H1 (cell line): ENCODE measurements around the gene AGBL1. TPM values are rescaled to one million over a fixed set of nuclear protein-coding genes. Genes with fewer than 3 reads are reported as not detected.

Experiments used
- CTCF ChIA-PET: fragments of 300-600 bp; sonication (Branson Sonifier 250); formaldehyde crosslinking; loops from one replicate; lab custom pipeline; 2021; ENCODE audit not compliant: partially characterized antibody; lab: Charles Lee
- POLR2A ChIA-PET: fragments of 300-600 bp; sonication (Branson Sonifier 250); formaldehyde crosslinking; loops from one replicate; lab custom pipeline; 2021; ENCODE audit warnings: inconsistent platforms; ENCODE audit not compliant: partially characterized antibody; lab: Charles Lee
- DNase-seq, 2 experiments: peaks; one replicate each; pipeline versions ENCODE4 v3.0.0 to v3.0.0-alpha.2; 2010 to 2022; ENCODE audit warnings: low spot score in 2 of 2, low read depth in 1 of 2, mixed read lengths in 1 of 2
- FAIRE-seq: peaks from 2 replicates; lab custom pipeline; 2011; peaks lifted over from hg19 to GRCh38; lab: Jason Lieb, UNC
- H2AFZ ChIP-seq: 2 replicates; pipeline ENCODE4 v1.8.1; 2012; ENCODE audit warnings: low read length, inconsistent platforms
- H2AK5ac ChIP-seq: 2 replicates; pipeline ENCODE4 v1.6.1; 2013; ENCODE audit warnings: low read depth, low read length
- H2BK120ac ChIP-seq: replicated peaks from 2 replicates; pipeline ENCODE3; 2013; ENCODE audit warnings: low read depth, low read length, inconsistent platforms
- H2BK12ac ChIP-seq: 2 replicates; pipeline ENCODE4 v1.6.1; 2013; ENCODE audit warnings: low read depth, low read length
- H2BK15ac ChIP-seq: 2 replicates; pipeline ENCODE4 v1.6.1; 2013; ENCODE audit warnings: low read length
- H2BK20ac ChIP-seq: 2 replicates; pipeline ENCODE4 v1.6.1; 2013; ENCODE audit warnings: low read length
- H2BK5ac ChIP-seq: 2 replicates; pipeline ENCODE4 v1.6.1; 2013; ENCODE audit warnings: low read depth, low read length
- H3K14ac ChIP-seq: 2 replicates; pipeline ENCODE4 v1.6.1; 2013; ENCODE audit warnings: inconsistent platforms; ENCODE audit not compliant: insufficient read length
- H3K18ac ChIP-seq: 2 replicates; pipeline ENCODE4 v1.6.1; 2013; ENCODE audit warnings: low read length; ENCODE audit errors: extremely low read depth
- H3K23ac ChIP-seq: 2 replicates; pipeline ENCODE4 v1.6.1; 2013; ENCODE audit warnings: inconsistent platforms; ENCODE audit not compliant: insufficient read length
- H3K23me2 ChIP-seq: 2 replicates; pipeline ENCODE4 v1.6.1; 2013; ENCODE audit warnings: low read depth, low read length
- H3K27ac ChIP-seq: 2 replicates; pipeline ENCODE4 v1.6.1; 2011; ENCODE audit warnings: low read depth, low read length, inconsistent platforms
- H3K27me3 ChIP-seq, 4 experiments: replicated peaks in 1 of 4; 1 replicate in 1 of 4; 2 replicates in 3 of 4; pipeline versions ENCODE4 v1.6.1 to v1.8.1; 2011 to 2013; ENCODE audit warnings: low read length in 3 of 4, mild to moderate bottlenecking in 3 of 4, inconsistent platforms in 2 of 4, mixed read lengths in 2 of 4, moderate library complexity in 1 of 4; ENCODE audit not compliant: control insufficient read depth in 3 of 4, insufficient read depth in 3 of 4; ENCODE audit errors: extremely low read depth in 1 of 4
- H3K36me3 ChIP-seq, 4 experiments: 2 replicates each; pipeline versions ENCODE4 v1.6.1 to v1.8.1; 2011 to 2013; ENCODE audit warnings: mild to moderate bottlenecking in 4 of 4, low read length in 3 of 4, moderate library complexity in 2 of 4, control low read depth in 1 of 4, inconsistent platforms in 1 of 4; ENCODE audit not compliant: insufficient read depth in 4 of 4, control insufficient read depth in 2 of 4
- H3K4ac ChIP-seq: replicated peaks from 2 replicates; pipeline ENCODE3; 2013; ENCODE audit warnings: low read length, low read depth, mixed read lengths, inconsistent platforms; ENCODE audit not compliant: insufficient read length
- H3K4me1 ChIP-seq, 4 experiments: replicated peaks in 1 of 4; 1 replicate in 1 of 4; 2 replicates in 3 of 4; pipeline versions ENCODE4 v1.6.1 to v1.8.1; 2011 to 2013; ENCODE audit warnings: low read length in 3 of 4, inconsistent platforms in 2 of 4, mixed read lengths in 1 of 4; ENCODE audit not compliant: insufficient read depth in 4 of 4, control insufficient read depth in 3 of 4
- H3K4me2 ChIP-seq, 2 experiments: 2 replicates each; pipeline versions ENCODE4 v1.6.1 to v1.8.1; 2011 to 2013; ENCODE audit warnings: low read depth in 2 of 2, low read length in 2 of 2, control low read depth in 1 of 2, inconsistent platforms in 1 of 2, mild to moderate bottlenecking in 1 of 2; ENCODE audit not compliant: insufficient read depth in 1 of 2
- H3K4me3 ChIP-seq, 4 experiments: fragments of 200-600, 300-600 bp in 1 of 4; sonication (generic), shearing (Covaris generic), sonication (Bioruptor Twin) in 1 of 4; 2 replicates each; pipeline versions ENCODE4 v1.5.1 to v1.8.1; 2011 to 2016; ENCODE audit warnings: low read length in 4 of 4, low read depth in 3 of 4, control low read depth in 2 of 4, inconsistent platforms in 2 of 4, mild to moderate bottlenecking in 2 of 4, mixed read lengths in 1 of 4, moderate library complexity in 1 of 4; ENCODE audit not compliant: insufficient read depth in 2 of 4; ENCODE audit errors: extremely low read depth in 1 of 4
- H3K56ac ChIP-seq: replicated peaks from 2 replicates; pipeline ENCODE3; 2013; ENCODE audit warnings: low read depth, mild to moderate bottlenecking, mixed read lengths, low read length, inconsistent platforms; ENCODE audit not compliant: insufficient read length
- H3K79me1 ChIP-seq: 2 replicates; pipeline ENCODE4 v1.6.1; 2013; ENCODE audit warnings: low read depth, low read length, control low read depth
- H3K79me2 ChIP-seq, 2 experiments: 2 replicates each; pipeline versions ENCODE4 v1.6.1 to v1.8.1; 2012 to 2013; ENCODE audit warnings: low read length in 2 of 2, mild to moderate bottlenecking in 2 of 2, inconsistent platforms in 1 of 2; ENCODE audit not compliant: insufficient read depth in 2 of 2, control insufficient read depth in 1 of 2
- H3K9ac ChIP-seq, 4 experiments: replicated peaks in 1 of 4; 1 replicate in 1 of 4; 2 replicates in 3 of 4; pipeline versions ENCODE4 v1.6.1 to v1.8.1; 2011 to 2013; ENCODE audit warnings: low read depth in 3 of 4, low read length in 3 of 4, control low read depth in 2 of 4, mild to moderate bottlenecking in 2 of 4, moderate library complexity in 2 of 4, inconsistent platforms in 1 of 4; ENCODE audit errors: extremely low read depth in 1 of 4
- H3K9me3 ChIP-seq, 2 experiments: 2 replicates each; pipeline versions ENCODE4 v1.6.1 to v1.8.1; 2012 to 2013; ENCODE audit warnings: mild to moderate bottlenecking in 2 of 2, moderate library complexity in 2 of 2, control low read depth in 1 of 2, inconsistent platforms in 1 of 2, low read depth in 1 of 2, low read length in 1 of 2, mixed read lengths in 1 of 2; ENCODE audit not compliant: insufficient read depth in 2 of 2
- H4K20me1 ChIP-seq, 2 experiments: replicated peaks in 1 of 2; 2 replicates each; pipeline versions ENCODE3 to v1.8.1; 2011 to 2013; ENCODE audit warnings: inconsistent platforms in 2 of 2, low read length in 2 of 2, mild to moderate bottlenecking in 1 of 2; ENCODE audit not compliant: insufficient read depth in 2 of 2, control insufficient read depth in 1 of 2
- H4K5ac ChIP-seq: 2 replicates; pipeline ENCODE4 v1.6.1; 2013; ENCODE audit warnings: low read length, low read depth, mixed read lengths, inconsistent platforms; ENCODE audit not compliant: insufficient read length
- H4K8ac ChIP-seq: 2 replicates; pipeline ENCODE4 v1.8.0; 2013; ENCODE audit warnings: mild to moderate bottlenecking, moderate library complexity, low read length, inconsistent platforms; ENCODE audit not compliant: insufficient read depth; ENCODE audit errors: extremely low read depth
- H4K91ac ChIP-seq: replicated peaks from 2 replicates; pipeline ENCODE3; 2013; ENCODE audit warnings: low read length, mixed read lengths, inconsistent platforms; ENCODE audit not compliant: insufficient read length
- ASH2L ChIP-seq: fragments of 200-600, 300-600 bp; sonication (generic); IDR thresholded peaks from one replicate; pipeline ENCODE4 v1.7.1; 2017; ENCODE audit warnings: low read length
- EZH2 ChIP-seq: fragments of 200-600 bp; sonication (generic); IDR thresholded peaks from 2 replicates; pipeline ENCODE4 v1.7.1; 2012; ENCODE audit warnings: low read depth, mild to moderate bottlenecking, moderate library complexity, low read length, inconsistent platforms; ENCODE audit not compliant: severe bottlenecking
- GABPA ChIP-seq: IDR thresholded peaks from 2 replicates; pipeline ENCODE4 v1.6.1; 2011; ENCODE audit warnings: mild to moderate bottlenecking, low read length, moderate library complexity, borderline replicate concordance; ENCODE audit not compliant: insufficient read depth
- HDAC6 ChIP-seq: IDR thresholded peaks from one replicate; pipeline ENCODE4 v1.7.1; 2012; ENCODE audit warnings: low read depth, mild to moderate bottlenecking, inconsistent platforms, low read length, moderate library complexity
- MAFK ChIP-seq: IDR thresholded peaks from 2 replicates; pipeline ENCODE4 v1.6.1; 2012; ENCODE audit warnings: low read depth, mild to moderate bottlenecking, improper control_type of control experiment, low read length
- NRF1 ChIP-seq: IDR thresholded peaks from 2 replicates; pipeline ENCODE4 v1.6.1; 2011; ENCODE audit warnings: mild to moderate bottlenecking, low read depth, low read length, improper control_type of control experiment
- PHF8 ChIP-seq: fragments of 200-600 bp; sonication (generic); conservative IDR thresholded peaks from 2 replicates; pipeline ENCODE4 v1.7.1; 2012; ENCODE audit warnings: low read depth, mild to moderate bottlenecking, inconsistent platforms, low read length, moderate library complexity
- POU5F1 ChIP-seq: IDR thresholded peaks from 2 replicates; pipeline ENCODE4 v1.6.1; 2011; ENCODE audit warnings: low read depth, mild to moderate bottlenecking, low read length, moderate library complexity
- RAD21 ChIP-seq, 2 experiments: IDR thresholded peaks in 1 of 2; conservative IDR thresholded peaks in 1 of 2; 2 replicates each; pipeline ENCODE4 v1.6.1; 2011; ENCODE audit warnings: low read depth in 2 of 2, low read length in 2 of 2, improper control_type of control experiment in 1 of 2, inconsistent platforms in 1 of 2, mild to moderate bottlenecking in 1 of 2, moderate library complexity in 1 of 2
- TBP ChIP-seq: IDR thresholded peaks from 2 replicates; pipeline ENCODE4 v1.6.1; 2011; ENCODE audit warnings: low read depth, low read length, improper control_type of control experiment
- polyA plus RNA-seq, 7 experiments: library from polyadenylated mRNA; depleted of rRNA in 3 of 7; stranded (reverse) in 5 of 7; unstranded in 2 of 7; fragments of >200 nt in 5 of 7; fragments of 200-250 nt in 2 of 7; gene quantifications; 1 replicate in 5 of 7; 2 replicates in 1 of 7; 4 replicates in 1 of 7; pipeline versions ENCODE4 v1.2.1 to v1.2.3, GENCODE V29; 2011 to 2013; ENCODE audit warnings: missing spikeins in 2 of 7, mixed read lengths in 2 of 7
- total RNA-seq: library from RNA; stranded (reverse); fragmentation: NEBNext Ultra II Directional; extraction: Animal tissue kit (Norgen Biotek cat#: 25700); gene quantifications from 2 replicates; pipeline ENCODE4 v1.2.1, GENCODE V29; 2021
- TF ChIP-seq, protein P1 (sequence below), 3 experiments: IDR thresholded peaks; 1 replicate in 2 of 3; 2 replicates in 1 of 3; pipeline versions ENCODE4 v1.5.1 to v1.6.1; 2011; ENCODE audit warnings: low read length in 3 of 3, mild to moderate bottlenecking in 3 of 3, inconsistent platforms in 2 of 3, low read depth in 1 of 3, moderate library complexity in 1 of 3; ENCODE audit not compliant: insufficient read depth in 1 of 3; ENCODE audit errors: control extremely low read depth in 1 of 3
- TF ChIP-seq, protein P2 (sequence below): IDR thresholded peaks from 2 replicates; pipeline ENCODE4 v1.6.1; 2011; ENCODE audit warnings: low read depth, mild to moderate bottlenecking, low read length; ENCODE audit not compliant: insufficient read depth

Gene AGBL1
- total and polyA plus RNA-seq, 2 of the 8 experiments (the other 6 are each of a cell fraction or from before 2014, with no cell fraction given), result not detected

DNA sequence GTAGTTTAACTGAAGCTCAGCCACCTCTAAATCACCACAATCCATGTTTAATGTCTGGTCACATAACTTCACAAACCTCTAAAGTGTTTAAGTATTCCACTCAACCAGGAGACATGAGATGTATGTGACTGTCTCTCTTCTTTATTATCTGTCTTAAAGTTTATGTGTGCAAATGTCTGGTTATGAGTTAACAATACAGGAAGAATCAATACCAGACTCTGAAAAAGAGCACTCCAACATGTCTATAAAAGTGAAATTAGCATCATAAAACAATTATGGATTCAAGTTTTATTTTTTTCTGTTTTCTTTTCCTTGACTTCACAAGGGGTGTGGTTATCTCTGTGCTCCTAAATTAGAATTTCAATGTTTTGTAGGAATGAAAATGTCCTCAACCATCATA is 44.8 kb upstream of the AGBL1 start:
- H3K4me2 ChIP-seq, result no peak overlapping the region
- no peak overlapping the region for H2BK15ac ChIP-seq
- no peak overlapping the region for H2BK12ac ChIP-seq
- H4K8ac ChIP-seq, result no peak overlapping the region
- no peak overlapping the region for H2AK5ac ChIP-seq
- no peaks in the 10 kb centered on the region for H3K4me1 ChIP-seq
- H2AFZ ChIP-seq, result no peak overlapping the region
- no peak for FAIRE-seq
- H3K79me1 ChIP-seq, result no peaks in the 10 kb centered on the region
- no peak overlapping the region for H4K5ac ChIP-seq
- H3K9ac ChIP-seq, result no peak overlapping the region
- H3K27me3 ChIP-seq, result no peaks in the 10 kb centered on the region
- no peak overlapping the region for H3K14ac ChIP-seq
- no peak overlapping the region for H3K4me3 ChIP-seq
- no peak overlapping the region for H4K91ac ChIP-seq
- H3K23me2 ChIP-seq, result no peaks in the 10 kb centered on the region
- H3K27ac ChIP-seq, result no peak overlapping the region
- no peak for DNase-seq
- H3K23ac ChIP-seq, result no peak overlapping the region
- H2BK120ac ChIP-seq, result no peak overlapping the region
- no peak overlapping the region for H3K56ac ChIP-seq
- ChIA-PET CTCF (interaction anchor here (0.6 kb wide), 1 partner anchor 45 kb away, joined by 4 read pairs; the partner anchor contains the start of gene AGBL1), POLR2A (no interaction called here)
- H4K20me1 ChIP-seq, result no peaks in the 10 kb centered on the region
- no peaks in the 10 kb centered on the region for H3K36me3 ChIP-seq
- no peaks in the 10 kb centered on the region for H3K79me2 ChIP-seq
- H3K9me3 ChIP-seq, result no peaks in the 10 kb centered on the region
- no peak overlapping the region for H3K4ac ChIP-seq
- no peak overlapping the region for H2BK5ac ChIP-seq
- H2BK20ac ChIP-seq, result no peak overlapping the region
- H3K18ac ChIP-seq, result no peak overlapping the region
- TF ChIP-seq PHF8 (no peak), POU5F1 (no peak), HDAC6 (no peak), GABPA (no peak), MAFK (no peak), ASH2L (no peak), RAD21 (IDR thresholded peaks at IDR 0.05 in 1 of 2, conservative IDR thresholded peaks at IDR 0.05 in 1 of 2; ENCODE audit: low read depth in 2 of 2, low read length in 2 of 2) (no peak), EZH2 (no peak), NRF1 (no peak), TBP (no peak)
- TF ChIP-seq, protein P1, sequence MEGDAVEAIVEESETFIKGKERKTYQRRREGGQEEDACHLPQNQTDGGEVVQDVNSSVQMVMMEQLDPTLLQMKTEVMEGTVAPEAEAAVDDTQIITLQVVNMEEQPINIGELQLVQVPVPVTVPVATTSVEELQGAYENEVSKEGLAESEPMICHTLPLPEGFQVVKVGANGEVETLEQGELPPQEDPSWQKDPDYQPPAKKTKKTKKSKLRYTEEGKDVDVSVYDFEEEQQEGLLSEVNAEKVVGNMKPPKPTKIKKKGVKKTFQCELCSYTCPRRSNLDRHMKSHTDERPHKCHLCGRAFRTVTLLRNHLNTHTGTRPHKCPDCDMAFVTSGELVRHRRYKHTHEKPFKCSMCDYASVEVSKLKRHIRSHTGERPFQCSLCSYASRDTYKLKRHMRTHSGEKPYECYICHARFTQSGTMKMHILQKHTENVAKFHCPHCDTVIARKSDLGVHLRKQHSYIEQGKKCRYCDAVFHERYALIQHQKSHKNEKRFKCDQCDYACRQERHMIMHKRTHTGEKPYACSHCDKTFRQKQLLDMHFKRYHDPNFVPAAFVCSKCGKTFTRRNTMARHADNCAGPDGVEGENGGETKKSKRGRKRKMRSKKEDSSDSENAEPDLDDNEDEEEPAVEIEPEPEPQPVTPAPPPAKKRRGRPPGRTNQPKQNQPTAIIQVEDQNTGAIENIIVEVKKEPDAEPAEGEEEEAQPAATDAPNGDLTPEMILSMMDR (IDR thresholded peaks at IDR 0.05; ENCODE audit: control extremely low read depth in 1 of 3, insufficient read depth in 1 of 3, low read depth in 1 of 3, low read length in 3 of 3), result no peak
- TF ChIP-seq, protein P2, sequence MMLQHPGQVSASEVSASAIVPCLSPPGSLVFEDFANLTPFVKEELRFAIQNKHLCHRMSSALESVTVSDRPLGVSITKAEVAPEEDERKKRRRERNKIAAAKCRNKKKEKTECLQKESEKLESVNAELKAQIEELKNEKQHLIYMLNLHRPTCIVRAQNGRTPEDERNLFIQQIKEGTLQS, result no peak
